ENCODE measurements around the gene PBRM1. TPM values are rescaled to one million over a fixed set of nuclear protein-coding genes. Genes with fewer than 3 reads are reported as not detected.
"Not testable (repeated sequence)": the region's sequence is repeated elsewhere in the genome, so short reads cannot be mapped to it uniquely, and the experiment has no call there.

The PBRM1 gene
- polyA plus RNA-seq, 1 experiment = 16.5 TPM

DNA sequence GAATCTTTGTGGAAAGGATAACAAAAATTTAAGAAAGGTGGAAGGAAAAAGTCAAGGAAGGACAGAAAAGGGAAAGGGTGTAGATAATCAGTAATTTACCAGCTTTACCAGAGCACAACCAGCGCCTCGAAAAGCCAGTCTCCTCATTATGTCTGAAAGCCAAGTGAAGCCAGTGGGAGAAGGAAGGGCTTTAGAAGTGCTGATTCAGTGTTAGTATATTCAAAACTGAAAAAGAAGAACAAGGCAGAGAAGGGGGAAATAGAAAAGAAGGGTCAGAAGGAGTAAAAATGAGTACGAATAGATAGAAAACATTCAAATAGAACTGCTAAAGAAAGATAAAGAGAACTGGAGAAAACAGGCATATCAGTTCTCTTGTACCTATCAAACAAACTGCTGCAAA is 4.1 kb downstream of the PBRM1 start:
- ChIA-PET CTCF (interaction anchor here (1.8 kb wide), 1 partner anchor 9 kb away, joined by 6 read pairs; no protein-coding TSS in a partner anchor), POLR2A (no interaction called here)
- no peaks in the 10 kb centered on the region for H3K36me3 ChIP-seq (ENCODE audit: control insufficient read depth, insufficient read depth, low read length)
- no peak for DNase-seq (ENCODE audit: low read depth)
- TF ChIP-seq, protein P1, sequence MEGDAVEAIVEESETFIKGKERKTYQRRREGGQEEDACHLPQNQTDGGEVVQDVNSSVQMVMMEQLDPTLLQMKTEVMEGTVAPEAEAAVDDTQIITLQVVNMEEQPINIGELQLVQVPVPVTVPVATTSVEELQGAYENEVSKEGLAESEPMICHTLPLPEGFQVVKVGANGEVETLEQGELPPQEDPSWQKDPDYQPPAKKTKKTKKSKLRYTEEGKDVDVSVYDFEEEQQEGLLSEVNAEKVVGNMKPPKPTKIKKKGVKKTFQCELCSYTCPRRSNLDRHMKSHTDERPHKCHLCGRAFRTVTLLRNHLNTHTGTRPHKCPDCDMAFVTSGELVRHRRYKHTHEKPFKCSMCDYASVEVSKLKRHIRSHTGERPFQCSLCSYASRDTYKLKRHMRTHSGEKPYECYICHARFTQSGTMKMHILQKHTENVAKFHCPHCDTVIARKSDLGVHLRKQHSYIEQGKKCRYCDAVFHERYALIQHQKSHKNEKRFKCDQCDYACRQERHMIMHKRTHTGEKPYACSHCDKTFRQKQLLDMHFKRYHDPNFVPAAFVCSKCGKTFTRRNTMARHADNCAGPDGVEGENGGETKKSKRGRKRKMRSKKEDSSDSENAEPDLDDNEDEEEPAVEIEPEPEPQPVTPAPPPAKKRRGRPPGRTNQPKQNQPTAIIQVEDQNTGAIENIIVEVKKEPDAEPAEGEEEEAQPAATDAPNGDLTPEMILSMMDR (IDR thresholded peaks at IDR 0.05; ENCODE audit: insufficient read depth, low read depth, low read length) = no peak
- no peak overlapping the region for H3K4me3 ChIP-seq (ENCODE audit: low read depth, low read length)
- no peaks in the 10 kb centered on the region for H3K27me3 ChIP-seq (ENCODE audit: control insufficient read depth, insufficient read depth, low read length)

DNA sequence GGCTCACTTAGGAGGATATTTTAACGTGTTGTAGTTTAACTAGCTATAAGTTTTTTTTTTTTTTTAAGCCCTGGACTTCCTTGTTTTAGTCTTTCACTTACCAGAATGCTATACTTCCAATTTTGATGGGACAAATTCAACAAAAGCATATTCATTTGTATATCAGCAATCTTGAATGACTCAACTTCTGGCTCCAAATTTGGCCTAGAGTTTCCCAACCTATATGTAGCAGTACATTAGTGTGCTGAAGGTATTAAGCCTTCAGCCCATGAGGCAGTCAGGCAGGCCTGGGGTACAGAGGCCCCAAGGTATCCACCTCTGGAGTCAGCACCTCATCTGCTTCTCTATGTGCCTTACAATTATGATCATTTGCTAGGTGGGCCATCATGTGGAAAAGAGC is 5.9 kb downstream of the PBRM1 start:
- ChIA-PET POLR2A (no interaction called here), CTCF (no interaction called here)
- Histone ChIP-seq H3K4me3 (ENCODE audit: low read depth, low read length) (no peak overlapping the region), H3K36me3 (ENCODE audit: control insufficient read depth, insufficient read depth, low read length) (no peaks in the 10 kb centered on the region; the same call in 1 of the 2 replicates), H3K27me3 (ENCODE audit: control insufficient read depth, insufficient read depth, low read length) (no peaks in the 10 kb centered on the region)
- TF ChIP-seq, protein P1 (IDR thresholded peaks at IDR 0.05; ENCODE audit: insufficient read depth, low read depth, low read length) = no peak
- DNase-seq (ENCODE audit: low read depth) = no peak

DNA sequence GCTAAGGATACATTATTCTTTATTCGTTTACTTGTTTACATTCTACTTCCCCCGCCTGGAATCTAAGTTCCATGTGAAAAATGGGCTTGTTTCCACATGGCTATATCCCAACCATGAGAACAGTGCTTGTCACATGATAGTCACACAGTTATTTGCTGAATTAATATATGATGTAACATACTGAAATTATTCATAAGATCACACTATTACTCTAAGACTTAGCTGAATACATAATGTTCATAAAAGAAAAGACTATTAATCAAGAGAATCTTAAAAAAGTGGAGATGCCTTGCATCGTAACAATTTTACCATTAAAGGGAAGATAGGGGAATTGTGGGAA is 6.5 kb downstream of the PBRM1 start:
- DNase-seq (ENCODE audit: low read depth) = no peak
- TF ChIP-seq, protein P1 (IDR thresholded peaks at IDR 0.05; ENCODE audit: insufficient read depth, low read depth, low read length) = no peak
- H3K4me3 ChIP-seq (ENCODE audit: low read depth, low read length) = no peak overlapping the region
- H3K27me3 ChIP-seq (ENCODE audit: control insufficient read depth, insufficient read depth, low read length) = no peaks in the 10 kb centered on the region
- H3K36me3 ChIP-seq (ENCODE audit: control insufficient read depth, insufficient read depth, low read length) = no peaks in the 10 kb centered on the region; the same call in 1 of the 2 replicates
- ChIA-PET POLR2A (no interaction called here), CTCF (interaction anchor here (0.6 kb wide), 1 partner anchor 394 kb away, joined by 4 read pairs; no protein-coding TSS in a partner anchor)

DNA sequence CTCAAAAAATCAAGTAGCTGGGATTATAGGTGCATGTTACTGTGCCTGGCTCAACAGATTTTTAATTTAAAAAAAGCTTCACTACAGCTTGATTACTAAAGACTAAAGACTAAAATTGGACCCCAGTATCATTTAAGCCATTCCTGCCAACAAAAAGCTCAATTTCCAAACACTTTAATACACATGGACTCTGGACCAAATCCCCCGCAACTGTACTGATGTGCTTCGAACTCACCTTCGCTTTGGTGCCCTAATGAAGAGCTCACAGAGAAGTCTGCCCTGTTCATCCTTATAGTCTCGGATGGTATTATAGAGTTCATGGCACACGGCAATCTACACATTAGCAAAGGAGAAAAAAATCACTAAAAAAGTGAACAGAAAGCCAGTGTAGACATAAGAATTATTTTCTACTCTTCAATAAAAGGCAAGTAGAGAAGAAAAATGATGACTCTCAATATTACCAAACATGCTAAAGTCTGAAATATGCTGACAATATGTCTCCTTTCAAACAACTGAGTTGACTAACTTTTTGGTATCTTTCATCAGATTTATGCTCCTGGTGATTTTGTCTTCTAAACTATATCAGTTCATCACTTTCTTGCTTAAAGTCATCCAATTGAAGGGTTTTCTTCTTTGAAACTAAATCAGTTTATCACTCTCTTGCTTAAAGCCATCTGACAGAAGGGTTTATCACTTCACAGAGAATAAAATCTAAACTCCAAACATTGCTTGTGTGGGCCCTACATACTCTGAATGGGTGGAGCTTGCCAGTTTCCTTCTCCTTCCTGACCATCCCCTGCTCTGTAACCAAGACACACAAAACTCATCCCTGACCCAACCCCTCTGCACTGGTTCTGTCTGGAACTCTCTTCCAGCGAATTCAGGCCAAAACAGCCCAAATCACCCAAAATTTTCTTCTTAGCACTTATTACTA is 7.2 kb downstream of the PBRM1 start:
- Histone ChIP-seq H3K4me3 (ENCODE audit: low read depth, low read length) (no peak overlapping the region), H3K27me3 (ENCODE audit: control insufficient read depth, insufficient read depth, low read length) (no peaks in the 10 kb centered on the region), H3K36me3 (ENCODE audit: control insufficient read depth, insufficient read depth, low read length) (no peaks in the 10 kb centered on the region; the same call in 1 of the 2 replicates)
- DNase-seq (ENCODE audit: low read depth) = no peak
- ChIA-PET CTCF (interaction anchor here (0.6 kb wide), 1 partner anchor 395 kb away, joined by 4 read pairs; no protein-coding TSS in a partner anchor), POLR2A (no interaction called here)
- TF ChIP-seq, protein P1 (IDR thresholded peaks at IDR 0.05; ENCODE audit: insufficient read depth, low read depth, low read length) = no peak

DNA sequence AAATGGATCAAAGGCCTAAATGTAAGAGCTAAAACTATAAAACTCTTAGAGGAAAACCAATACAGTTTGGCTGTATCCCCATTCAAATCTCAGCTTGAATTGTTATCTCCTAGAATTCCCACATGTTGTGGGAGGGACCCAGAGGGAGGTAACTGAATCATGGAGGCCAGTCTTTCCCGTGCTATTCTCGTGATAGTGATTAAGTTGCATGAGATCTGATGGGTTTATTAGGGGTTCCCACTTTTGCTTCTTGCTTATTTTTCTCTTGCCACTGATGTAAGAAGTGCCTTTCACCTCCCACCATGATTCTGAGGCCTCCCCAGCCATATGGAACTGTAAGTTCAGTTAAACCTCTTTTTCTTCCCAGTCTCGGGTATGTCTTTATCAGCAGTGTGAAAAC is 9.5 kb downstream of the PBRM1 start:
- H3K36me3 ChIP-seq (ENCODE audit: control insufficient read depth, insufficient read depth, low read length); POLR2A ChIA-PET; DNase-seq (ENCODE audit: low read depth); CTCF ChIA-PET; H3K27me3 ChIP-seq (ENCODE audit: control insufficient read depth, insufficient read depth, low read length); H3K4me3 ChIP-seq (ENCODE audit: low read depth, low read length): not testable (repeated sequence)

Measured in BJ (cell line).